IPS-15b (cell line): ENCODE data around the gene TMEM14B.
"Not testable (repeated sequence)": the region's sequence is repeated elsewhere in the genome, so short reads cannot be mapped to it uniquely, and the experiment has no call there.

ENCODE experiments used
- H3K27me3 ChIP-seq: one replicate; pipeline ENCODE4 v1.6.1; 2013; ENCODE audit warnings: low read length; ENCODE audit not compliant: control insufficient read depth, insufficient read depth
- H3K36me3 ChIP-seq: one replicate; pipeline ENCODE4 v1.6.1; 2013; ENCODE audit warnings: low read length; ENCODE audit not compliant: control insufficient read depth, insufficient read depth
- H3K4me1 ChIP-seq: one replicate; pipeline ENCODE4 v1.6.1; 2013; ENCODE audit warnings: mild to moderate bottlenecking, low read length; ENCODE audit not compliant: control insufficient read depth, insufficient read depth
- H3K4me3 ChIP-seq: one replicate; pipeline ENCODE4 v1.5.1; 2013; ENCODE audit warnings: low read depth, low read length
- H3K9ac ChIP-seq: one replicate; pipeline ENCODE4 v1.6.1; 2013; ENCODE audit warnings: low read depth, mild to moderate bottlenecking, low read length
- H3K9me3 ChIP-seq: one replicate; pipeline ENCODE4 v1.6.1; 2013; ENCODE audit warnings: mild to moderate bottlenecking, low read length; ENCODE audit not compliant: control insufficient read depth, insufficient read depth

TMEM14B gene

GRCh38 chr6:10747251-10747972 is at the start of gene TMEM14B:
TMEM14B (plus strand) TSS chr6:10747805; CDS start chr6:10749246, 1,441 bp downstream.
- H3K36me3 ChIP-seq, result peaks cover 4% of the 10 kb centered on the region
- H3K9ac ChIP-seq, result peak within 1 kb of the TSS; percentile 84
- H3K27me3 ChIP-seq, result no peaks in the 10 kb centered on the region
- peak within 1 kb of the TSS; percentile 70 for H3K4me3 ChIP-seq
- peaks cover 16% of the 10 kb centered on the region for H3K4me1 ChIP-seq
- no peaks in the 10 kb centered on the region for H3K9me3 ChIP-seq

GRCh38 chr6:10713962-10714361 is 33.6 kb upstream of the TMEM14B start:
- no peaks in the 10 kb centered on the region for H3K36me3 ChIP-seq
- no peak overlapping the region for H3K9ac ChIP-seq

GRCh38 chr6:10719296-10719963 is 28.2 kb upstream of the TMEM14B start:
- Histone ChIP-seq H3K9ac (no peak overlapping the region), H3K27me3 (no peaks in the 10 kb centered on the region), H3K36me3 (no peaks in the 10 kb centered on the region), H3K9me3 (peaks cover 14% of the 10 kb centered on the region), H3K4me1 (peaks cover 5% of the 10 kb centered on the region), H3K4me3 (no peak overlapping the region)

More at GRCh38 chr6:10713962-10714361, 33.6 kb upstream of the TMEM14B start:
- no peaks in the 10 kb centered on the region for H3K4me1 ChIP-seq
- H3K9me3 ChIP-seq, result peaks cover 11% of the 10 kb centered on the region
- H3K27me3 ChIP-seq, result no peaks in the 10 kb centered on the region
- no peak overlapping the region for H3K4me3 ChIP-seq

- no peak overlapping the region for H3K4me3 ChIP-seq
- H3K4me1 ChIP-seq, result peaks cover 5% of the 10 kb centered on the region
- no peak overlapping the region for H3K9ac ChIP-seq
These were observed 27.7 kb upstream of the TMEM14B start for GRCh38 chr6:10719964-10720264.

GRCh38 chr6:10720265-10720959 is 27.2 kb upstream of the TMEM14B start:
- peaks cover 14% of the 10 kb centered on the region for H3K9me3 ChIP-seq
- H3K4me1 ChIP-seq, result peaks cover 5% of the 10 kb centered on the region
- no peaks in the 10 kb centered on the region for H3K27me3 ChIP-seq
- peaks cover 4% of the 10 kb centered on the region for H3K36me3 ChIP-seq
- H3K9ac ChIP-seq, result no peak overlapping the region
- H3K4me3 ChIP-seq, result no peak overlapping the region

More at GRCh38 chr6:10719964-10720264, 27.7 kb upstream of the TMEM14B start:
- Histone ChIP-seq H3K9me3 (peaks cover 14% of the 10 kb centered on the region), H3K36me3 (peaks cover 1% of the 10 kb centered on the region), H3K27me3 (no peaks in the 10 kb centered on the region)

GRCh38 chr6:10720960-10721849 is 26.4 kb upstream of the TMEM14B start:
- H3K9ac ChIP-seq, H3K4me3 ChIP-seq, H3K27me3 ChIP-seq, H3K4me1 ChIP-seq: not testable (repeated sequence)
- H3K9me3 ChIP-seq, result peaks cover 14% of the 10 kb centered on the region
- H3K36me3 ChIP-seq, result peaks cover 12% of the 10 kb centered on the region

- peak overlapping the region; percentile 91 for H3K4me3 ChIP-seq
- H3K36me3 ChIP-seq, result peaks cover 12% of the 10 kb centered on the region
These were observed 25.6 kb upstream of the TMEM14B start for GRCh38 chr6:10721850-10722569.

GRCh38 chr6:10722570-10722819 is 25.1 kb upstream of the TMEM14B start:
- Histone ChIP-seq H3K9ac (peak overlapping the region; percentile 32), H3K9me3 (peaks cover 14% of the 10 kb centered on the region), H3K4me1 (peaks cover 5% of the 10 kb centered on the region), H3K27me3 (no peaks in the 10 kb centered on the region), H3K36me3 (peaks cover 12% of the 10 kb centered on the region), H3K4me3 (peak overlapping the region; percentile 91)

More at GRCh38 chr6:10721850-10722569, 25.6 kb upstream of the TMEM14B start:
- no peaks in the 10 kb centered on the region for H3K27me3 ChIP-seq
- peaks cover 5% of the 10 kb centered on the region for H3K4me1 ChIP-seq
- peaks cover 14% of the 10 kb centered on the region for H3K9me3 ChIP-seq
- H3K9ac ChIP-seq, result peak overlapping the region; percentile 32

GRCh38 chr6:10722820-10723566 is 24.6 kb upstream of the TMEM14B start, which contains the start of gene TMEM14C:
TMEM14C (plus strand) TSS chr6:10723070; CDS start chr6:10724614, 1,544 bp downstream.
- no peaks in the 10 kb centered on the region for H3K27me3 ChIP-seq
- peaks cover 12% of the 10 kb centered on the region for H3K9me3 ChIP-seq
- peaks cover 14% of the 10 kb centered on the region for H3K36me3 ChIP-seq
- peaks cover 5% of the 10 kb centered on the region for H3K4me1 ChIP-seq
- H3K9ac ChIP-seq, result peak within 1 kb of the TSS; percentile 90
- peak within 1 kb of the TSS; percentile 91 for H3K4me3 ChIP-seq

GRCh38 chr6:10723567-10723881 is 24.1 kb upstream of the TMEM14B start:
- peaks cover 7% of the 10 kb centered on the region for H3K9me3 ChIP-seq
- H3K36me3 ChIP-seq, result peaks cover 14% of the 10 kb centered on the region
- peak overlapping the region; percentile 91 for H3K4me3 ChIP-seq
- peak overlapping the region; percentile 90 for H3K9ac ChIP-seq
- H3K4me1 ChIP-seq, result peaks cover 5% of the 10 kb centered on the region
- H3K27me3 ChIP-seq, result no peaks in the 10 kb centered on the region
